Mesenchymal stem cell (in vitro differentiated cells and primary cell): Measurements from ENCODE around the gene FGF6.
A peak's percentile ranks its signal among the peaks of the same experiment; 100 is the strongest.

Source experiments
- DNase-seq: peaks from one replicate; pipeline ENCODE4 v3.0.0-alpha.2; 2013
- H2AFZ ChIP-seq: one replicate; pipeline ENCODE4 v1.6.1; 2013; ENCODE audit warnings: low read depth, mild to moderate bottlenecking, control low read depth, inconsistent platforms, low read length, moderate library complexity
- H2AK5ac ChIP-seq: 2 replicates; pipeline ENCODE4 v1.6.1; 2013; ENCODE audit warnings: low read length, moderate library complexity, mild to moderate bottlenecking, inconsistent platforms; ENCODE audit not compliant: severe bottlenecking
- H2BK120ac ChIP-seq: one replicate; pipeline ENCODE4 v1.6.1; 2013; ENCODE audit warnings: low read depth, mild to moderate bottlenecking, inconsistent platforms, low read length, moderate library complexity
- H2BK12ac ChIP-seq, 2 experiments: one replicate each; pipeline ENCODE4 v1.6.1; 2013; ENCODE audit warnings: inconsistent platforms in 2 of 2, low read length in 2 of 2, mild to moderate bottlenecking in 2 of 2, moderate library complexity in 2 of 2, control low read depth in 1 of 2
- H2BK15ac ChIP-seq: one replicate; pipeline ENCODE4 v1.6.1; 2013; ENCODE audit warnings: mild to moderate bottlenecking, low read depth, inconsistent platforms; ENCODE audit not compliant: poor library complexity, severe bottlenecking
- H2BK5ac ChIP-seq: 2 replicates; pipeline ENCODE4 v1.6.1; 2013; ENCODE audit warnings: low read depth, mild to moderate bottlenecking, low read length, control low read depth, inconsistent platforms; ENCODE audit not compliant: poor library complexity, severe bottlenecking
- H3K14ac ChIP-seq, 2 experiments: one replicate each; pipeline ENCODE4 v1.6.1; 2013; ENCODE audit warnings: inconsistent platforms in 2 of 2, low read length in 2 of 2, control low read depth in 1 of 2, mild to moderate bottlenecking in 1 of 2, moderate library complexity in 1 of 2
- H3K18ac ChIP-seq, 2 experiments: one replicate each; pipeline ENCODE4 v1.6.1; 2013; ENCODE audit warnings: inconsistent platforms in 2 of 2, low read length in 2 of 2, control low read depth in 1 of 2, low read depth in 1 of 2, mild to moderate bottlenecking in 1 of 2
- H3K23ac ChIP-seq, 2 experiments: one replicate each; pipeline ENCODE4 v1.6.1; 2013; ENCODE audit warnings: inconsistent platforms in 2 of 2, low read length in 2 of 2, mild to moderate bottlenecking in 2 of 2, moderate library complexity in 2 of 2, control low read depth in 1 of 2
- H3K27ac ChIP-seq: 2 replicates; pipeline ENCODE4 v1.5.1; 2013; ENCODE audit warnings: mild to moderate bottlenecking, moderate library complexity, low read length, control low read depth, inconsistent platforms; ENCODE audit not compliant: poor library complexity, severe bottlenecking
- H3K27me3 ChIP-seq, 2 experiments: 2 replicates each; pipeline versions ENCODE4 v1.6.1 to v1.7.0; 2013; ENCODE audit warnings: low read length in 2 of 2, mild to moderate bottlenecking in 2 of 2, moderate library complexity in 2 of 2, control low read depth in 1 of 2, inconsistent platforms in 1 of 2; ENCODE audit not compliant: control insufficient read depth in 1 of 2, insufficient read depth in 1 of 2
- H3K36me3 ChIP-seq, 2 experiments: 2 replicates each; pipeline versions ENCODE4 v1.6.1 to v1.7.0; 2013; ENCODE audit warnings: low read length in 2 of 2, control low read depth in 1 of 2, inconsistent platforms in 1 of 2, low read depth in 1 of 2, mild to moderate bottlenecking in 1 of 2; ENCODE audit not compliant: insufficient read depth in 2 of 2, control insufficient read depth in 1 of 2
- H3K4ac ChIP-seq, 2 experiments: one replicate each; pipeline ENCODE4 v1.6.1; 2013; ENCODE audit warnings: inconsistent platforms in 2 of 2, low read length in 2 of 2, mild to moderate bottlenecking in 2 of 2, moderate library complexity in 2 of 2, control low read depth in 1 of 2, low read depth in 1 of 2
- H3K4me1 ChIP-seq: 2 replicates; pipeline ENCODE4 v1.6.1; 2013; ENCODE audit warnings: low read depth, low read length, control low read depth; ENCODE audit not compliant: control insufficient read depth, insufficient read depth
- H3K4me2 ChIP-seq: 2 replicates; pipeline ENCODE4 v1.6.1; 2013; ENCODE audit warnings: low read length, mild to moderate bottlenecking, inconsistent platforms; ENCODE audit not compliant: poor library complexity, severe bottlenecking
- H3K4me3 ChIP-seq, 2 experiments: 2 replicates each; pipeline versions ENCODE4 v1.5.1 to v1.7.0; 2013; ENCODE audit warnings: low read length in 2 of 2, mild to moderate bottlenecking in 2 of 2, control low read depth in 1 of 2, low read depth in 1 of 2; ENCODE audit not compliant: insufficient read depth in 1 of 2
- H3K79me1 ChIP-seq: replicated peaks from 2 replicates; pipeline ENCODE4 v1.6.1; 2013; ENCODE audit warnings: mild to moderate bottlenecking, control low read depth, low read length, inconsistent platforms; ENCODE audit not compliant: poor library complexity, severe bottlenecking
- H3K9ac ChIP-seq: 2 replicates; pipeline ENCODE4 v1.7.0; 2013; ENCODE audit warnings: mild to moderate bottlenecking, low read length, moderate library complexity
- H3K9me3 ChIP-seq: 2 replicates; pipeline ENCODE4 v1.7.0; 2013; ENCODE audit warnings: mild to moderate bottlenecking, low read length; ENCODE audit not compliant: control insufficient read depth
- H4K8ac ChIP-seq: one replicate; pipeline ENCODE4 v1.6.1; 2013; ENCODE audit warnings: inconsistent platforms, mild to moderate bottlenecking, low read length, moderate library complexity
- H4K91ac ChIP-seq: one replicate; pipeline ENCODE4 v1.6.1; 2013; ENCODE audit warnings: mild to moderate bottlenecking, low read length, inconsistent platforms
- WGBS: methylation state at CpG from one replicate; pipeline ENCODE4 v1.1.7; 2013; ENCODE audit warnings: mixed read lengths; 5-methylcytosine and 5-hydroxymethylcytosine counted together

Gene FGF6

DNA sequence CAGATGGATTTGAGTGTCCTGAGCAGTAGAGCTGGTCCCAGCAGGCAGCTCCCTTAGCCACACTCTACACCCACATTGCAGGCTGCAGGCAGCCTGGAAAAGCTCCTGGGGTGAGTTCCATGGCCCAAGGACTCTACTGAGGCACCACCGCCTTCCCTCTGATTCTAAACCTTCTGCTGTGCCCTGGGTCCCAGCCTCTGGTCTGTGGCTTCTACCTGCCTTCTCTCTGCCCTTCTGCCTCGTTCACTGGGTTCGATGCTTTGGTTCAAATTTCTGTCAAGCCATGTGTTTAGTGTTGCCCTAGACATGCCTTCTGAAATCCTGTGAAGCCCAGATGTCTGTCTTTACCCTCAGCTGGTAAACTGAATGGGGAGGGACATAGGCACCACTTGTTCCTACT, 1.5 kb upstream of the FGF6 start:
- Histone ChIP-seq H3K79me1 (no peaks in the 10 kb centered on the region), H3K4me1 (peaks cover 9% of the 10 kb centered on the region), H2BK12ac (no peak overlapping the region), H2AK5ac (no peak overlapping the region), H3K9me3 (no peaks in the 10 kb centered on the region), H2BK120ac (no peak overlapping the region), H3K27ac (no peak overlapping the region), H2AFZ (no peak overlapping the region), H4K91ac (no peak overlapping the region), H3K36me3 (peaks cover 0 to 6% of the 10 kb centered on the region in 2 experiments), H3K4me2 (no peak overlapping the region), H4K8ac (no peak overlapping the region), H3K27me3 (peaks cover 4 to 69% of the 10 kb centered on the region in 2 experiments), H2BK15ac (no peak overlapping the region), H3K4me3 (no peak overlapping the region), H3K18ac (no peak overlapping the region), H3K23ac (no peak overlapping the region), H3K9ac (no peak overlapping the region), H3K4ac (no peak overlapping the region), H2BK5ac (no peak overlapping the region), H3K14ac (no peak overlapping the region)
- no peak for DNase-seq
- 88% methylated on average over 3 of the region's 3 CpGs for WGBS

DNA sequence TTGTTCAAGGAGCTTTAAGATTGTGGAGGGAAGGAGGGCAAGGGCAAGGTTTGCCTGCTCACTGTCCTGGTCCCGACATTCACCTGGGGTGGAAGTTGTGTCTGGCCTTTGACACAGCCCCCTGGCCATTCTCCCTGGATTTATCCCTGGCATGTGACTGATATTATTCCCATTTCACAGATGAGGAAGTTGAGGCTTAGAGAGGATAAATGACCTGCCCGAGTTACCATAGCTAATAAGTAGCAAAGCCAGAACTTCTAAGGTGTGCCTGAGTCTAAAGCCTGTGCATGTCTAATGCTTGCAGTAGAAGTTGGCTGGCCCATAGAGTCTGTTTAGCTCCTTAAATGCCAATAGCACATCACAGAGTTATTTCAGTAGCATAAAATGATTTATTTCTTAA, 720 bp upstream of the FGF6 start:
- no peaks in the 10 kb centered on the region for H3K9me3 ChIP-seq
- no peak overlapping the region for H2AFZ ChIP-seq
- WGBS: 89% methylated on average over 1 of the region's 2 CpGs

DNA sequence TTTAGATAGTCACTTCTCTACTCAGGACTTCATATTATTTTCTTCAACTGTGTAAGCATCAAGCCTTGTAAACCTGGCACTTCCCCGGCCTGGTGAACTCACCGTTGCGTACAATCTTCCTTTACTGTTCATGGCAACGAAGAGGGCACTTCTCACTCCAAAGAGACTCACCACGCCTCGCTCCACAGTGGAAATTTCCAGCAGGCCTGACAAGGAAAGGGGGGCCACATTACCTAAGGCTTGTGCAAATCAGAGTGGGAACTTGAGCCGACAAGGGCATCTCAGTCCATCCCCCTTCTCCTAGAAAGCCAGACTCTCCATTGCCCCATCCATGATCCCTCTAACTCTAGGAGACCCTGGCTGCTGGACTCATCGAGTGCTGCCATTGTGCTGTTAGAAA, 1.6 kb downstream of the FGF6 start:
- Histone ChIP-seq H2AK5ac (no peak overlapping the region), H3K14ac (no peak overlapping the region), H3K18ac (no peak overlapping the region), H2BK5ac (no peak overlapping the region), H2AFZ (no peak overlapping the region), H4K8ac (no peak overlapping the region), H3K4ac (no peak overlapping the region), H3K4me2 (no peak overlapping the region), H3K4me1 (peaks cover 14% of the 10 kb centered on the region), H2BK120ac (no peak overlapping the region), H3K36me3 (peaks cover 0 to 6% of the 10 kb centered on the region in 2 experiments), H3K27me3 (peaks cover 0 to 71% of the 10 kb centered on the region in 2 experiments), H3K4me3 (no peak overlapping the region), H3K79me1 (no peaks in the 10 kb centered on the region), H3K23ac (no peak overlapping the region), H3K9me3 (no peaks in the 10 kb centered on the region), H4K91ac (no peak overlapping the region), H2BK12ac (no peak overlapping the region), H2BK15ac (no peak overlapping the region), H3K27ac (no peak overlapping the region), H3K9ac (no peak overlapping the region)
- WGBS: 92% methylated on average over 7 of the region's 8 CpGs
- DNase-seq: no peak

More for the DNA sequence above, 720 bp upstream of the FGF6 start:
- H3K79me1 ChIP-seq: no peaks in the 10 kb centered on the region
- no peak overlapping the region for H2BK120ac ChIP-seq
- no peak overlapping the region for H3K4me3 ChIP-seq
- H3K14ac ChIP-seq: no peak overlapping the region
- no peak overlapping the region for H3K4ac ChIP-seq
- H3K4me2 ChIP-seq: no peak overlapping the region
- H3K4me1 ChIP-seq: peaks cover 17% of the 10 kb centered on the region
- no peak overlapping the region for H4K8ac ChIP-seq
- peaks cover 0 to 6% of the 10 kb centered on the region in 2 experiments for H3K36me3 ChIP-seq
- no peak overlapping the region for H2BK12ac ChIP-seq
- no peak overlapping the region for H3K18ac ChIP-seq
- peaks cover 0 to 70% of the 10 kb centered on the region in 2 experiments for H3K27me3 ChIP-seq
- DNase-seq: no peak
- H2BK15ac ChIP-seq: no peak overlapping the region
- H2AK5ac ChIP-seq: no peak overlapping the region
- H3K9ac ChIP-seq: no peak overlapping the region
- H3K27ac ChIP-seq: no peak overlapping the region
- H3K23ac ChIP-seq: no peak overlapping the region
- no peak overlapping the region for H4K91ac ChIP-seq
- H2BK5ac ChIP-seq: no peak overlapping the region

DNA sequence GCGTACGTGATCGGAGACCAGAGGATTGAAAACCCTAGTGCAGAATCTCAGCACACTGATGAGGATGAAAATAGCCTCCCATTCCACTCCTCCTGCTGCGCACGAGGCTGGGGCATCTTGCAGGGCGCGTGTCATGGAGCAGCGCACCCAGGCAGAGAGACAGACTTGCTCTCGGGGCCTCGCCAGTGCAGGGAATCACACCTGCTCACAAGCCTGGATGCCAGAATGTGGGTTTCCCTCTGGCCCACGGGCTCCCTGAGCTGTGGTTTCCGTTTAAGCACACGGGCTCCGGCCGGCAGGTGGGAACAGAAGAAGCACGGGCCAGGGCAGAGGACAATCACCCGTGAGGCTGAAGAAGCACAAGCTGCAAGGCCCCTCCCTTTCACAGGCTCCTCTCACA, 2.0 kb downstream of the FGF6 start:
- Histone ChIP-seq H3K14ac (no peak overlapping the region), H4K8ac (no peak overlapping the region), H2BK5ac (no peak overlapping the region), H2BK15ac (no peak overlapping the region), H3K27me3 (peaks cover 0 to 75% of the 10 kb centered on the region in 2 experiments), H2BK12ac (no peak overlapping the region), H3K18ac (no peak overlapping the region), H2BK120ac (no peak overlapping the region), H3K79me1 (no peaks in the 10 kb centered on the region), H3K36me3 (peaks cover 0 to 6% of the 10 kb centered on the region in 2 experiments), H2AK5ac (no peak overlapping the region), H3K23ac (no peak overlapping the region), H3K9ac (no peak overlapping the region), H3K4me3 (no peak overlapping the region), H4K91ac (peak overlapping the region; percentile 45), H3K4me2 (no peak overlapping the region), H3K9me3 (no peaks in the 10 kb centered on the region), H3K4ac (no peak overlapping the region), H3K27ac (no peak overlapping the region), H2AFZ (no peak overlapping the region), H3K4me1 (peaks cover 14% of the 10 kb centered on the region)
- DNase-seq: no peak
- WGBS: 89% methylated on average over 17 of the region's 17 CpGs
